Measurements from ENCODE around the gene PACSIN1.

PACSIN1 gene

GRCh38 chr6:34465531-34466241 is at the start of gene PACSIN1:
PACSIN1 (plus strand) TSS chr6:34466076; CDS start chr6:34526306, 60,230 bp downstream.
- DNase-seq = no peak

DNA sequence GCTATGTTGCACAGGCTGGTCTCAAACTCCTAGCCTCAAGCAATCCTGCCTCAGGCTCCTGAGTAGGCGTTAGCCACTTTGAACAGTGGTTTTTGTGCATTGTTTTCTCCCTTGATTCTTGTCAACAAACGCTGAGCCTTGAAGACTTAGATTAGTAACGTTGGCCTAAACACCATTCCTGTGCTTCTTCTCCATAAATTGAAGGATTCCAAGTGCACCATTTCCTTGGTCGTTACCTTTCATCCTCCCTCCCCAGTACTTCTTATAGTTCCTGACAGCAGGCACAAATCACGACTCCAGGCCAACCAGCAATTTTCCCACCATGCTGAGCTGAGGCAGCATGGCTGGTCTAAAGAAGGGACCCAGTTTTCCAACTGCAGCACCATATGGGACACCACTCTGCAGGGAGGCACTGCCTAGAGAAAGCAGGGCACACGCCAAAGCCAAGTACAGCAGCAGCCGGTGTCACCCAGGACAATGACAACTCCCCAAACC is 49.0 kb upstream of the PACSIN1 start:
- DNase-seq = no peak

DNA sequence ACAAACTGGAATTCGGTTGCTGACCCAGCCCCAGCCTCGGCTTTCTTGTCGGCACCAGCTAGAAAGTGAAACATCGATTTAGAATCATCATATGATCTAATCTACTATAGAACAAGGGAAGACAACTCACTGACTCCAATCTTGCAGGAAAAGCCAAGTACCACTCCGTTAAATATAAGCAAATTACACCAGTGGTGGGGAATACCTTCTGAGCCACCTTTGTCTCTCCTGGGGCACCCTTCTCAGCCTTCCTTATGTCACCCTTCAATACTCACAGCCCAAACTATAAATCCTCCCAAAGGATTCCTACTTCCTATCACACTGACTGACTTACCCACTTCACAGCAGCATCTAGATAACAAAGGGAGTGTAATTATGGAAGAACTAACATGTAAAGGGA is 47.5 kb upstream of the PACSIN1 start:
- DNase-seq = no peak

GRCh38 chr6:34423254-34423653 is 42.6 kb upstream of the PACSIN1 start:
- no peak for DNase-seq

DNA sequence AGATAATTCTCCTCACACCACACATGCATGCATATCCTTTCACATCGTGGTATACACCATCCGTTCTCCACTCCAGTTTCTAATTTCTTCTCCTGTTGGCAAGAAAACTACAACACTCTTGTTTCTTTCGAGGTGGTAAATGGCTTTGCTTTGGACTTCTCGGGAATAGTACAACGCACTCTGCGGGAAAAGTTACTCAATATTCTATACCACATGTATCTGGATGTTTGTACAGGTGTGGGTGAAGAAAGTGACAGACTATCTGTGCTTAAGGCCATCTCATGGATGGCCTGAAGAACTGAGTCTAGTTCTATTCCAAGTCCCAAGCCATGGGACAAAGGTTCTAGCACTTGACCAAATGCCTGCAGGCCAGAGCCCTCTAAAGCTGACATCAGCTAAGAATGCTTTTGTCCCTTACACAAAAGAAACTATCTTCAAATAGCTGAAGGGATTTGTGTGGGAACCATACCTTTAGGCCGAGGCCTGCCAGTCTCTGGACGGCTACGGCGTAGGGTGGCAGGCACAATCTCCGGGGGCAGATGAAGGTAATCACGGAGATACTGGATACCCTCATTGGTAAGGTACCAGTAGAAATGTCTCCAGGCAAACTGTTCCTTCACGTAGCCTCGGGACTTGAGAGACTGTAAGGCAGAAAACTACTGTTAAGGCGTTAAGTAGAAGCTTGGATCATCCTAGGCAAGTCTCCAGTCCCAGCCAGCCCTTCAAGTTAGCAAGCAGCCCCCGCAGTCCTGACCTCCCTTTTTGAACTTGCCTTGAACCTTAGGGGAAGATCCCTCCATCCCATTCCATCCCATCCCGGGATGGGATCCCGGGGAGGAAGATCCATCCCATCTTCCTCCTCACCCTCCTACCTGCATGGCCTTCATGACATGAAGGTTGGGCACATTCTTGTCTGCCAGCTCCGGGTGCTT is 41.4 kb upstream of the PACSIN1 start:
- DNase-seq = no peak

DNA sequence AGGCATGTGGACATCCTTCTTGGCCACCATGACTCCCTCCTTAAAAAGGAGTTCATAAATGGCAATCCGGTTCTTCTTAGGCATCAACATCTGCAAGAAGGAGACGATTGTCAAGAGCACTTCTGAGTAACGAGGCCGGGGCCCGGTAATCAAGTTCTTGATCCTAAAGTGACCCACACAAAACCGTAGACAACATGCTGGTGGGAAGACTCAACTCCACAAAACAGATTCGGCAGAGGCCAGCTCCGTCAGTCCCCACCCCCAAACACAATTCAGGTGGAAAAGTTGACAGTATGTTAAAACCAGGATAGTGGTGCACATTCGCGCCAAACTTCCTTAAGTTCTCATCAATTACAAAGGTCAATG is 40.8 kb upstream of the PACSIN1 start:
- DNase-seq = no peak

DNA sequence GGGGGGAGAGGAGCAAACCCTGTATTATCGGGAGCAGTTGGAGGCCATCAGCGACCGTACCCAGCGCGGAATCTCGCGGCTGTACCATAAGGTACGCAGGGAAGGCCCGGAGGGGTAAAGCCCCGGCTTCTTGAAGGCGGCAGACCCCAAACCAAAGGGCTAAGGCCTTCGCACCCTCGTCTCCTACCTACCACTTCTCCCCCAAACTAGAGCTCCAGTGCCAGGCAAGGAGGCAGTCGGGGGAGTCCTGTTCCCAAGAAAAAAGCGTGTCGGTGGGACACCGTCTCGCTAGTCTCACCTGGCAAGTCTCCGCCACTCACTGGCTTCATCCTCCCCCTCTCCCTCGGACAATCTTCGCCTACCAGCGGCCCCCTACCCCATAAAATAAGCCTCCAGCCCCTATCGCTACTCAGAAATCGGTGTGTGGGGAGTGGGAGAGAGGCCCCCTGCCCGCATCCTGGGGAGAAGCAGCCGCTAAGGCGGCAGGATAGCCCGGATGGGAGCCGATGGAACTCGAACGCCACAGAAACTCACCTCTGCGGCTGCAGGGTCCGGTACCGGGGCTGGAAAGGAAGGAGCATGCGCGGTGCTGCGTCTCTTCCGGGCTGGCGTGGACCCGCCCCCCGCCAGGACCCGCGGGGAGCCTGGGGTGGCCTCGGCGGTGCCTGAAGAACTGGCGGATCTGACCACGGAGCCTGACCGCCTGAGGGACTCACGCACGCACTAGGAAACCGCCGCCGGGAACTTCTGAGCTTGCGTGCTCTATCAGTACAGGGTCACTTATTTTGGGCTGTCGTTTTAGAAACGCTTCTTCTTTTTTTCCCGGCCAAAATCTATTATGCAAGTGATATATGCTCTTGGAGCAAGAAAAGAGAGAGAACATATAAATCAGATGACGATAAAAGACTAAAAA is 40.1 kb upstream of the PACSIN1 start, which contains the start of gene RPS10:
Gene RPS10 (minus strand): TSS at position 572 of the 913 bp plus-strand sequence. CDS start 848 bp downstream, outside the sequence.
- peak; percentile 85 for DNase-seq

GRCh38 chr6:34435916-34436315 is 30.0 kb upstream of the PACSIN1 start:
- no peak for DNase-seq

DNA sequence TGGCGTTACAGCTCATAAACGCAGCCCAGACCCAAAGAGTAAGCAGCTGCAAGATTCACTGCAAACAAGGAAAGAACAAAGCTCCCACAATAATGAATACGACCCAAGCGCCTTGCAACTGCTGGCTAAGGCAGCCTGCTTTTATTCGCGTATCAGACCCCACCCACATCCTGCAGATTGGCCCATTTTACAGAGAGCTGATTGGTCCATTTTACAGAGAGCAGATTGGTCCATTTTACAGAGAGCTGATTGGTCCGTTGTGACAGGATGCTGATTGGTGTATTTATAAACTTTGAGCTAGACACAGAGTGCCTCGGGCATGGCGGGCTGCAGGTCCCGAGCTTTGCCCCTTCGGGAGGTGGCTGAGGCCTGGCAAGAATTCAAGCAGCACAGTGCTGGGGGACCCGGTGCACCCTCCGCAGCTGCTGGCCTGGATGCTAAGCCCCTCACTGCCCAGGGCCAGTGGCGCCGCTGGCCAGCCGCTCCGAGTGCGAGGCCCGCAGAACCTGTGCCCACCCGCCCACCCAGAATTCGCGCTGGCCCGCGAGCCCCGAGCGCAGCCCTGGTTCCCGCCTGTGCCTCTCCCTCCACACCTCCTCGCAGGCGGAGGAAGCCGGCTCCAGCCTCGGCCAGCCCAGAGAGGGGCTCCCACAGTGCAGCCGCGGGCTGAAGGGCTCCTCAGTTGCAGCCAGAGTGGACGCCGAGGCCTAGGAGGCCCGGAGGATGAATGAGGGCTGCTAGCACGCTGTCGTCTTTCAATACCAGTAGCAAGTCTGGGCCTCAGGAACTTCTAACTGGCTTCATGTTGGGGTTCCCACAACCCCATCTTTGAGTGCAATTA is 28.9 kb upstream of the PACSIN1 start:
- DNase-seq = no peak

GRCh38 chr6:34437644-34437970 is 28.3 kb upstream of the PACSIN1 start:
- no peak for DNase-seq

DNA sequence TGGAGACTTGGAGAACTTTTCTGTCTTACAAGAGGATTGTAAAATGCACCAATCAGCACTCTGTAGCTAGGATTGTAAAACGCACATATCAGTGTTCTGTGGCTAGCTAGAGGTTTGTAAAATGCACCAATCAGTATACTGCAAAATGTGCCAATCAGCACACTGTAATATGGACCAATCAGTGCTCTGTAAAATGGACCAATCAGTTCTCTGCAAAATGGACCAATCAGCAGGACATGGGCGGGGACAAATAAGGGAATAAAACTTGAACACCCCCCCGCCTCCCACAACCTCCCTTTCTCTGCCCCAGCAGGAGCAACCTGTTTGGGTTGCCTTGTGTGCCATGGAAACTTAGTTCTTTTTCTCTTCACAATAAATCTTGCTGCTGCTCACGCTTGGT is 27.2 kb upstream of the PACSIN1 start:
- no peak for DNase-seq

GRCh38 chr6:34439442-34439841 is 26.4 kb upstream of the PACSIN1 start:
- DNase-seq = no peak

- DNase-seq = no peak
Observed at GRCh38 chr6:34441526-34441925, 24.4 kb upstream of the PACSIN1 start.

DNA sequence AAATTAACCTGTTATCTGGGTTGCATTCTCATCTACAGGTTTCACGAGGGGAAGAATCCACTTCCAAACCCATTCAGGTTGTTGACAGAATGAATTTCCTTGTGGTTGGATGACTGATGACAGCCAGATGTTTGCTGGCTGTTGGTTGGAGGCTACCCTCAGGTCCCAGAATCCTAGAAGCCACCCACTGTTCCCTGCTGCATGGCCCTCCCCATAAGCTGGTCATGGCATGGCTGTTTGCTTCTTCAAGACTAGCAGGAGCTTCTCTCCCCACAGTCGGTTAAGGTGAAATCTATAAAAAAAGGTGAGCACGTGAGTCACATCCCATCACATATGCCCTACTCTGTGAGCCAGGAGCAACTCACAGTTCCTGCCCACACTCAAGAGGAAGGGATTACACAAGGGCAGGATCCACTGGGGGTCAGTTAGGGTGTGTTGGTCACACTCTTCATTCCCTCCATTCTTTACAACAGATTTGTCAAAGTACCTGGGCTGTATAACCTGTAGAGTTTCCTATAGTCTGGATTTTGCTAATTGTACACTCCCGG is 20.5 kb upstream of the PACSIN1 start:
- DNase-seq = no peak

DNA sequence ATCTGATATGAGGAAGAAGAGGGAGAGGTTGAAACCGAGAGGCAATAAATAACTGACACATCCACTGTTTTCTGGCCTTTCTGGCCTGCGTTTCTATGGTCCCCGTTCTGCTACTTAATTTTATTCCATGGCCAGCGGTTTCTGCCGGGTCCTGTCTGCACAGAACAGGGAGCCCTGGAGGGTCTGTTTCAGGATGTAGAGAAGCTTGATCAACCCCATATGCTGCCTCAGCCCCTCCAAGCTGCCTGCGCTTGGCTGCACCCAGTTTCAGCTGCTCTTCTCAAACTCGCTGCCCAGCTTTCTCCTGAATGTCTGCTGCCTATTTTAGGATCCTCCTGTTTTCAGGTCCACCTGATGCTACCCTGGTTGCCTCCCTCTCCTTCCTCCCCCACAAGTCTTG is 18.5 kb upstream of the PACSIN1 start:
- no peak for DNase-seq

DNA sequence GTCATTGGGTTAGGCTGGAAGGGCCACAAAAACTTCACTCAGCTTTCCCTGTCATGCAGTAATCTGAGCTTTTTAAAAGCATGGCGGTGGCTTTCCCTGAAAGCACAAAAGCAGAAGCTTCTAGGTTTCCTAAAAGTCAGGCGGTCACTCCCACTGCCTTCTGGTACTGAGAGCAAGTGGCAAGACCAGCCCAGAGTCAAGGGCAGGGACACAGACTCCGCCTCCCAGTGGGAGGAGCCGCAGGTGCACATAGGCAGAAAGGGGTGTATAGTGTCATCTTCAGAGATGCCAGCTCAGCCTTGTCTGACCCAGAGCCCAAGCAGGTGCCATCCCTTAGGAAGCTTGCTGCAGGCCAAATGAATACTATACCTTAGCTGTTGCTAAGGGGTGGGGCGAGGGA is 18.0 kb upstream of the PACSIN1 start:
- no peak for DNase-seq

DNA sequence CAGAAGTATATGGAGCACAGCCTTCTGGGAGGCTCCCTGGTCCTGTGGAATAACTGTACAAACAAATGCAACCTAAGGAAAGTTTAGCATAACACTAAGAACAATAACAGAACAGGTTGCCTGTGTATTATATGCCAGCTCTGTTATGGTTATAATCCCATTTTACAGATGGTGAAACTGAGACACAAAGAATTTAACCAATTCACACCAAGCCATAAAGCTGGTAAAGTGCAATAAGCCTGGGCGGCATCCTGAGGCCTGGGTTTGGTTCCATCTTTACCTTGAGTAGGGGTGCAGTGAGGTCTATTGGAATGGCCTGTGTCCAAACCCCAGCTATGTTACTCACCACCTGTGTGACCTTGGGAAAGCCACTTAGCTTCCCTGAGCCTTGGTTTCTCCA is 14.7 kb upstream of the PACSIN1 start:
- DNase-seq = no peak

DNA sequence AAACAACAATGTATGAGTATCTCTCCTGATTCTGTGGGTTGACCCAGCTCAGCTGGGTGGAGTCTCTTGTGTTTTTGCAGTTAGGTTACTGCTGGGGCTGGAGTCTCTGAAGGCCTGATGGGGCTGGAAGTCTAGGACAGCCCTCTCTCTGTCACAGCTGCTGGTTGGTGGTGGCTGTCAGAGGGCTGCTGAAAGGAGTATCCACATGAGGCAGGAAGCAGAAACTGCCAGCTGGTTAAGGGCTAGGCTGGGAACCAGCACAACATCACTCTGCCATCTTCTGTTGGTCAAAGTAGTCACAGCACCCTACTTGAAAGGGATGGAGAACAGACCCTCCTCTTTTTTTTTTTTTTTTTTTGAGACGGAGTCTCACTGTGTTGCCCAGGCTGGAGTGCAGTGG is 10.0 kb upstream of the PACSIN1 start:
- no peak for DNase-seq

DNA sequence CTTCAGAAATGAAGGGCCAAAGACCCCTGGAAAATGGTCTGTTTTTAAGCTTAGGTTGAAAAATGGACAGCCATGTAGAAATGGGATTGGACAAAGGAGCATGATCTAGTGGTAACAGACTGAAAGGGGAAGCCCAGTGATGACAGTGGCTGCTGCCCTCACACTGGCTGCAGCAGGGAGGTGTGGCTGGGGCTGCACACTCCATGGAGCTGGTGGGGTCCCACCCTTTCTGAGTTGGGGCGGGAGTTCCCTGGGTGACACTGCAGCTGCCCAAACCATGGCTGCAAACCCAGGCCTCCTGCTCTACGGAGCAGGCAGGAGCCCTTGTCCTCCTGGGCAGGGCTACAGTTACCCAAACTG is 8.5 kb upstream of the PACSIN1 start:
- no peak for DNase-seq

DNA sequence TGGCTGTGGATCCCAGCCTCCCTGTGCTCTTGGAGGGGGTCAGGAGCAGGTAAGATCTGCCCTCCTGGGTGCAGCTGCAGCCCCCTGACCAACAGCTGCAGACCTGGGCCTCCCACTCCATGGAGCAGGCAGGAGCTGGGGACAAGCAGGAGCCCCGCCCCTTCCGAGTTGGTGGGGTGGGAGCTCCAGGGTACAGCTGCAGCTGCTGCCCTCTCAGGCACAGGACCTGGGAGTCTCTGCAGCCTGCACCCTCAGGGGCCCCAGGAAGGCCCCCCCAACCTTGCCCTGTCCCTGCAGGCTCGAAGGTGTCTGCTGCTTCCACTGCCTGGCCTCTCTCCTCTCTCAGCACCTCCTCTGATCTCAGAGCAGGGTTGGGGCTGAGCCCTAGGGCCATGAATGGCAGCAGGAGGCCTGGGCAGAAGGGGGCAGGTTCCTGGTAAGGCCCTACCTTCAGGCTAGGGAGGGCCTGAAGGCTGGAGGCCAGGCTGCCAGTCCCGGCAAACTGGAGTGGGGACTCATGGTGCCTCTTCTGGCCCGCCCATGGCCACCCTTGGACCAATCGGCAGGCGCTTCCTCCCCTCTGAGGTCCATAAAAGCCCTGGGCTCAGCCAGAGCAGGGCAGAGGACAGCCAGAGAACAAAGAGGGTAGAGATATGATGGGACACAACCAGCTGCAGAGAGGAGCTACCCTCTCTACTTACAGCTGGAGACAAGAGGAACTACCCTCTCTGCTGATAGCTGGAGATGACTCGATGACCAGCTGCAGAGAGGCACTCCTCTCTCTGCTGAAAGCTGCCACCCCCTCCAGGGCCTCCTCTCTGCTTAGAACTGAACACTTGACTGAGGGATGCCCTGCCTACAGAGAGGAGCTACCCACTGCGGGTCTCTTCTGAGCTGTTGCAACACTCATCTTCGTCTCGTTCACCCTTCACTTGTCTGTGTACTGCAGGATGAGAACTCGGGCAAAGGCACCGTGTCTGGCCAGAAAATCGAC is 7.8 kb upstream of the PACSIN1 start:
- no peak for DNase-seq
